Mucosa of rectum (tissue), 2 donors: ENCODE results near the gene MEOX1.

ENCODE experiments used
- H3K27ac ChIP-seq, 2 donors: one replicate each; pipeline ENCODE4 v1.7.0; 2013; ENCODE audit warnings: inconsistent platforms in 2 of 2, low read depth in 2 of 2, low read length in 2 of 2
- H3K27me3 ChIP-seq, 2 donors: one replicate each; pipeline ENCODE4 v1.7.0; 2013; ENCODE audit warnings: low read length in 2 of 2; ENCODE audit not compliant: control insufficient read depth in 2 of 2, insufficient read depth in 2 of 2
- H3K36me3 ChIP-seq, 2 donors: one replicate each; pipeline ENCODE4 v1.7.0; 2013; ENCODE audit warnings: low read length in 2 of 2; ENCODE audit not compliant: control insufficient read depth in 2 of 2, insufficient read depth in 2 of 2
- H3K4me1 ChIP-seq, 2 donors: one replicate each; pipeline ENCODE4 v1.7.0; 2013; ENCODE audit warnings: low read length in 2 of 2, mild to moderate bottlenecking in 1 of 2; ENCODE audit not compliant: control insufficient read depth in 2 of 2, insufficient read depth in 2 of 2
- H3K4me3 ChIP-seq, 2 donors: one replicate each; pipeline ENCODE4 v1.7.0; 2013; ENCODE audit warnings: low read length in 2 of 2
- H3K9ac ChIP-seq, 2 donors: one replicate each; pipeline ENCODE4 v1.7.0; 2013; ENCODE audit warnings: low read length in 2 of 2, low read depth in 1 of 2, mild to moderate bottlenecking in 1 of 2
- H3K9me3 ChIP-seq, 2 donors: one replicate each; pipeline ENCODE4 v1.7.0; 2013; ENCODE audit warnings: low read length in 2 of 2; ENCODE audit not compliant: control insufficient read depth in 2 of 2
- donor health status: healthy.
- donor health status: Normal muscosa, but diverticular disease.

MEOX1 gene

DNA sequence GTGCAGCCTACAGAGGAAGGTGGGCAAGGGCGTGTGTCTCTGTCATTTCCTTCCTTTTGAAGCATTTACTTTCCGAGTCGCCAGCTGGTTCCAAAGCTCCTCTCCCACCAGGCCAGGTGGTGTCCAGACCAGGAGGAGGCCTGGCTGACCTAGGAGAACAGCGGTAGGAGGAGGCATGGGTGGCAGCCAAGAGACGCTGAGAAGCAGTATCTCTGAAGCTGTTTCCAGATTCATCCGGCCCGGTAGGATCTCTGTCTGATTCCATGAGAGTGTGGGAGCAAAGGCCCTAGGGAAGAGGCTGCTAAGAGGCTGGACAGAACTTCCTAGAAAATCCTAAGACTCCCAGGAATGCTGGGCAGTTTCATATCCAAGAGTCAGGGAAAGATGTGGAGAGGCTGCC lies 20.3 kb downstream of the MEOX1 start:
- no peaks in the 10 kb centered on the region for H3K36me3 ChIP-seq
- H3K27ac ChIP-seq, result no peak overlapping the region
- H3K4me3 ChIP-seq, result no peak overlapping the region
- H3K9ac ChIP-seq, result no peak overlapping the region
- H3K4me1 ChIP-seq, result peaks cover 0 to 3% of the 10 kb centered on the region in 2 donors
- H3K27me3 ChIP-seq, result peaks cover 3 to 7% of the 10 kb centered on the region in 2 donors
- no peaks in the 10 kb centered on the region for H3K9me3 ChIP-seq

- Histone ChIP-seq H3K9me3 (no peaks in the 10 kb centered on the region), H3K27me3 (peaks cover 0 to 5% of the 10 kb centered on the region in 2 donors), H3K27ac (no peak overlapping the region), H3K4me1 (no peaks in the 10 kb centered on the region), H3K36me3 (no peaks in the 10 kb centered on the region), H3K9ac (no peak overlapping the region), H3K4me3 (no peak overlapping the region)
These were observed 21.1 kb downstream of the MEOX1 start for GRCh38 chr17:43640491-43641252.

- no peaks in the 10 kb centered on the region for H3K9me3 ChIP-seq
- H3K27ac ChIP-seq, result no peak overlapping the region
- H3K36me3 ChIP-seq, result no peaks in the 10 kb centered on the region
- no peak overlapping the region for H3K4me3 ChIP-seq
- peaks cover 0 to 5% of the 10 kb centered on the region in 2 donors for H3K27me3 ChIP-seq
- H3K9ac ChIP-seq, result no peak overlapping the region
- no peaks in the 10 kb centered on the region for H3K4me1 ChIP-seq
These were observed 24.0 kb downstream of the MEOX1 start for GRCh38 chr17:43637563-43638323.

DNA sequence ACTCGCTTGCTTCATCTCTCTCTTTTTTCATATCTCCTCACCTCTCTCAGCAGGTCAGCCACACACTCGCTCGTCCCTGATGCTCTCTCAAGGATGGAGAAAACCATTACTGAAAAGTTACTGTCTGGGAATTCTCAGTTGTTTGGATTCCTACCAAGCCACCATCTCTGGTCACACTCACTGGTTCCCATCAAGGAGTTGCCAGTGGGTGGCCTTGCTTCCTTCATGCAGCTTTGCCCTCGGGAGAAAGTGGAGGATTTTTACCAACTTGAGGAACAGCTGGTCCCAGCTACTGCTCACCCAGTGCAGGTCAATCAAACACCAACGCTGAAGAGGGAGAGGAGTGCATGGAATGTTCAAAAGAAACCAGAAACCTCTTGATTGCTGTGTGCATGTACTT lies 25.3 kb downstream of the MEOX1 start:
- Histone ChIP-seq H3K27ac (no peak overlapping the region), H3K27me3 (peaks cover 0 to 5% of the 10 kb centered on the region in 2 donors), H3K4me1 (no peaks in the 10 kb centered on the region), H3K36me3 (no peaks in the 10 kb centered on the region), H3K9me3 (no peaks in the 10 kb centered on the region), H3K9ac (no peak overlapping the region), H3K4me3 (no peak overlapping the region)

DNA sequence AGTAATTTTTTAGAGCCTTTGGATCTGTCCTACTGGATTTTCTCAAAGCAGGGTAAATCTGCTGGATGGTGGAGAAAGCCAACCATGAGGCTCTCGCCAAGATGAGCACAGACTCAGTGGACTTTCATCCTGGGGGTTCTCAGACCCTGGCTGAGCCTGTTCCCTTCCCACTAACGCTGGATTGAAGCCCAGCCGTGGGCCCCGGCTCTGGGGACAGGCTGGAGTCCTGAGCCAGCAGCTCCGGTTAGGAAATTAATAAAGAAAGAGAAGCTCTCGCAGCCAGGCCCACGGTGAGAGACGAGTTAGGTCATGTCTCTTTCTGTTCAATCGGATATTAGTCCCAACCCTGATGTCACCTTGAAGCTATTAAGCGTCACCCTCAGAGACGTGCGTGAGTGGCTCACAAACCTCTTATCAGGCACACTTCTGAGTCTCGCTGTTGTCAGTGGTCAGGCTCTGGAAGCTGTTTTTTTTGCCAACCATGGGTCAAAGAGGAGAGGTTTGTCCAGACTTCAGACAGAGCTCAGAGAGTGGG lies 27.1 kb downstream of the MEOX1 start:
- no peaks in the 10 kb centered on the region for H3K36me3 ChIP-seq
- no peak overlapping the region for H3K9ac ChIP-seq
- H3K4me1 ChIP-seq, result no peaks in the 10 kb centered on the region
- no peak overlapping the region for H3K4me3 ChIP-seq
- H3K27me3 ChIP-seq, result peaks cover 0 to 5% of the 10 kb centered on the region in 2 donors
- H3K27ac ChIP-seq, result no peak overlapping the region
- no peaks in the 10 kb centered on the region for H3K9me3 ChIP-seq

- Histone ChIP-seq H3K4me1 (no peaks in the 10 kb centered on the region), H3K27me3 (no peaks in the 10 kb centered on the region), H3K9ac (no peak overlapping the region), H3K9me3 (no peaks in the 10 kb centered on the region), H3K36me3 (no peaks in the 10 kb centered on the region), H3K27ac (no peak overlapping the region), H3K4me3 (no peak overlapping the region)
These were observed 29.5 kb downstream of the MEOX1 start for GRCh38 chr17:43632221-43632620.

- Histone ChIP-seq H3K9ac (no peak overlapping the region), H3K27ac (no peak overlapping the region), H3K9me3 (no peaks in the 10 kb centered on the region), H3K27me3 (no peaks in the 10 kb centered on the region), H3K4me1 (no peaks in the 10 kb centered on the region), H3K4me3 (no peak overlapping the region), H3K36me3 (no peaks in the 10 kb centered on the region)
These were observed 30.3 kb downstream of the MEOX1 start for GRCh38 chr17:43631429-43631828.

DNA sequence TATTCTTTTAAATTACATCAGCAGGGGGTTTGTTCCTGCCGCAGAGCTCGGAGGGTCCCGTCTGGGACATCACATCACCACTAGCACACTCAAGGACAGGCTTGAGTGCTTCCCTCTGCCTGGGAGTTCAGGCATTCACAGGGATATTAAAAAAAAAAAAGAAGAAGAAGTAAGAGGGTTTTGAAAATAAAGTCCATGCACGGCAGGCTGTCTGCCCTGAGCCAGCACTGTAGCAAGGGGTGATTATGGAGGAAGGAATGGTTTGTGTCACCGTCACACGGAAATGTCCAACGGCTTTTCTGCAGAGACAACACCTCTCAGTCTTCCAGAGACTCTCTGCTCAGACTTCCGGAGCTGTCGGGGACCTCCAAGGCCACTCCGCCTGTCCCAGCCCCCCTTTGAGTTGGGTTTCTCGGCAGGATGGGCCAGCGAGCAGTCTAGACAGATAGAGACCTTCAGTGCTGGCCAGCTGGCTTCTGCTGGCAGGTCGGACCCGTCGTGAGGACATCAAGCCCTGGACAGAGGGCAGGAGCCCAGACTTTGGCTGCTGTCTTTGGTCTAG lies 33.6 kb downstream of the MEOX1 start:
- no peak overlapping the region for H3K27ac ChIP-seq

GRCh38 chr17:43627653-43628052 lies 34.1 kb downstream of the MEOX1 start:
- no peak overlapping the region for H3K9ac ChIP-seq

More for the DNA sequence above, 33.6 kb downstream of the MEOX1 start:
- Histone ChIP-seq H3K4me3 (no peak overlapping the region), H3K36me3 (no peaks in the 10 kb centered on the region), H3K9me3 (no peaks in the 10 kb centered on the region), H3K9ac (no peak overlapping the region), H3K27me3 (no peaks in the 10 kb centered on the region), H3K4me1 (no peaks in the 10 kb centered on the region)

GRCh38 chr17:43626023-43626422 lies 35.7 kb downstream of the MEOX1 start:
- Histone ChIP-seq H3K4me1 (no peaks in the 10 kb centered on the region), H3K4me3 (no peak overlapping the region), H3K9me3 (no peaks in the 10 kb centered on the region), H3K27me3 (no peaks in the 10 kb centered on the region), H3K36me3 (no peaks in the 10 kb centered on the region), H3K9ac (no peak overlapping the region), H3K27ac (no peak overlapping the region)

More at GRCh38 chr17:43627653-43628052, 34.1 kb downstream of the MEOX1 start:
- Histone ChIP-seq H3K27ac (no peak overlapping the region), H3K36me3 (no peaks in the 10 kb centered on the region), H3K4me3 (no peak overlapping the region), H3K9me3 (no peaks in the 10 kb centered on the region), H3K27me3 (no peaks in the 10 kb centered on the region), H3K4me1 (no peaks in the 10 kb centered on the region)
